Liver (tissue), 9 donors: ENCODE measurements around the gene APPL1. TPM values are rescaled to one million over a fixed set of nuclear protein-coding genes. Genes with fewer than 3 reads are reported as not detected.

Source experiments
- DNase-seq: peaks from one replicate; pipeline ENCODE4 v3.0.0-alpha.2; 2017; ENCODE audit warnings: low spot score
- H3K27ac ChIP-seq, 2 donors: one replicate each; pipeline ENCODE4 v1.7.0; 2013; ENCODE audit warnings: inconsistent platforms in 2 of 2, low read length in 2 of 2, control low read depth in 1 of 2, low read depth in 1 of 2, mild to moderate bottlenecking in 1 of 2
- H3K27me3 ChIP-seq, 4 donors: one replicate each; pipeline versions ENCODE4 v1.6.1 to v1.7.0; 2013; ENCODE audit warnings: low read length in 3 of 4, inconsistent platforms in 1 of 4, mild to moderate bottlenecking in 1 of 4, moderate library complexity in 1 of 4; ENCODE audit not compliant: control insufficient read depth in 4 of 4, insufficient read depth in 4 of 4
- H3K36me3 ChIP-seq, 4 donors: one replicate each; pipeline versions ENCODE4 v1.6.1 to v1.7.0; 2013; ENCODE audit warnings: low read length in 3 of 4, mild to moderate bottlenecking in 3 of 4, low read depth in 1 of 4, moderate library complexity in 1 of 4; ENCODE audit not compliant: control insufficient read depth in 4 of 4, insufficient read depth in 3 of 4
- H3K4me1 ChIP-seq, 4 donors: one replicate each; pipeline versions ENCODE4 v1.6.1 to v1.7.0; 2013; ENCODE audit warnings: low read length in 3 of 4, mild to moderate bottlenecking in 3 of 4, moderate library complexity in 1 of 4; ENCODE audit not compliant: control insufficient read depth in 4 of 4, insufficient read depth in 4 of 4
- H3K4me3 ChIP-seq, 3 donors: one replicate each; pipeline versions ENCODE4 v1.6.1 to v1.7.0; 2013; ENCODE audit warnings: low read length in 3 of 3, control low read depth in 1 of 3, low read depth in 1 of 3, mild to moderate bottlenecking in 1 of 3
- H3K9ac ChIP-seq, 2 donors: one replicate each; pipeline ENCODE4 v1.7.0; 2013; ENCODE audit warnings: low read length in 2 of 2, mild to moderate bottlenecking in 2 of 2, moderate library complexity in 2 of 2, control low read depth in 1 of 2, low read depth in 1 of 2
- H3K9me3 ChIP-seq, 4 donors: one replicate each; pipeline versions ENCODE4 v1.6.1 to v1.7.0; 2013; ENCODE audit warnings: low read length in 3 of 4; ENCODE audit not compliant: control insufficient read depth in 4 of 4
- CTCF ChIP-seq: fragments of 150-350 bp; IDR thresholded peaks from 2 replicates; pipeline ENCODE4 v1.5.1; 2017; ENCODE audit warnings: improper control_type of control experiment, low read depth, low read length; ENCODE audit not compliant: missing input control
- FOXA1 ChIP-seq: IDR thresholded peaks from 2 replicates; pipeline ENCODE4 v1.6.1; 2016; ENCODE audit warnings: antibody characterized with exemption
- FOXA2 ChIP-seq: IDR thresholded peaks from 2 replicates; pipeline ENCODE4 v1.6.1; 2016; ENCODE audit warnings: antibody characterized with exemption
- NR2F2 ChIP-seq: IDR thresholded peaks from 2 replicates; pipeline ENCODE4 v1.6.1; 2016; ENCODE audit warnings: antibody characterized with exemption
- REST ChIP-seq: IDR thresholded peaks from 2 replicates; pipeline ENCODE4 v1.6.1; 2016; ENCODE audit warnings: antibody characterized with exemption, mild to moderate bottlenecking
- RXRA ChIP-seq, 2 donors: IDR thresholded peaks; 2 replicates each; pipeline ENCODE4 v1.6.1; 2017 to 2018; ENCODE audit warnings: antibody characterized with exemption in 2 of 2, mild to moderate bottlenecking in 1 of 2
- SP1 ChIP-seq: IDR thresholded peaks from 2 replicates; pipeline ENCODE4 v1.6.1; 2018; ENCODE audit warnings: antibody characterized with exemption, mild to moderate bottlenecking
- YY1 ChIP-seq: IDR thresholded peaks from 2 replicates; pipeline ENCODE4 v1.6.1; 2016; ENCODE audit warnings: antibody characterized with exemption, mild to moderate bottlenecking
- ZBTB33 ChIP-seq: IDR thresholded peaks from 2 replicates; pipeline ENCODE4 v1.6.1; 2016; ENCODE audit warnings: antibody characterized with exemption
- WGBS: extraction: QIAGEN DNeasy Blood & Tissue Kit; methylation state at CpG from one replicate; pipeline ENCODE4 v1.1.7; 2013; 5-methylcytosine and 5-hydroxymethylcytosine counted together
- polyA plus RNA-seq, 2 donors: library from polyadenylated mRNA; stranded (reverse) in 1 of 2; unstranded in 1 of 2; fragments of 200-250 nt in 1 of 2; fragments of >200 nt in 1 of 2; fragmentation: Nextera tagmentation in 1 of 2; extraction: Ambion mirVana in 1 of 2; gene quantifications; one replicate each; pipeline versions ENCODE4 v1.2.1 to v1.2.3, GENCODE V29; 2013 to 2015
- total RNA-seq, 2 donors: library from RNA; depleted of rRNA; stranded (reverse); fragments of >200 nt; gene quantifications; one replicate each; pipeline ENCODE4 v1.2.3, GENCODE V29; 2014
- donor health status: healthy.
- donor health status: healthy.
- donor health status: healthy.
- donor health status: healthy.
- donor health status: healthy.

APPL1 gene
- total and polyA plus RNA-seq, 4 donors, result 7.7 to 30.3 (median 19.2) TPM

GRCh38 chr3:57234613-57235575, 7.4 kb downstream of the APPL1 start:
- Histone ChIP-seq H3K4me1 (no peaks in the 10 kb centered on the region), H3K27ac (no peak overlapping the region)
- 92% methylated on average over 13 of the region's 13 CpGs for WGBS

More at GRCh38 chr3:57234613-57235575, 7.4 kb downstream of the APPL1 start:
- Histone ChIP-seq H3K27me3 (no peaks in the 10 kb centered on the region), H3K9ac (no peak overlapping the region), H3K9me3 (no peaks in the 10 kb centered on the region), H3K36me3 (peaks cover 2 to 14% (median 9%) of the 10 kb centered on the region in 4 donors), H3K4me3 (no peak overlapping the region)
- TF ChIP-seq FOXA1 (no peak), FOXA2 (no peak), YY1 (no peak), RXRA (IDR thresholded peaks at IDR 0.05) (no peak), REST (no peak), NR2F2 (no peak), SP1 (no peak), ZBTB33 (no peak), CTCF (no peak)
- no peak for DNase-seq
